ENCODE measurements around the gene AP3S2.
"Not testable (repeated sequence)": the region's sequence is repeated elsewhere in the genome, so short reads cannot be mapped to it uniquely, and the experiment has no call there.

The AP3S2 gene

DNA sequence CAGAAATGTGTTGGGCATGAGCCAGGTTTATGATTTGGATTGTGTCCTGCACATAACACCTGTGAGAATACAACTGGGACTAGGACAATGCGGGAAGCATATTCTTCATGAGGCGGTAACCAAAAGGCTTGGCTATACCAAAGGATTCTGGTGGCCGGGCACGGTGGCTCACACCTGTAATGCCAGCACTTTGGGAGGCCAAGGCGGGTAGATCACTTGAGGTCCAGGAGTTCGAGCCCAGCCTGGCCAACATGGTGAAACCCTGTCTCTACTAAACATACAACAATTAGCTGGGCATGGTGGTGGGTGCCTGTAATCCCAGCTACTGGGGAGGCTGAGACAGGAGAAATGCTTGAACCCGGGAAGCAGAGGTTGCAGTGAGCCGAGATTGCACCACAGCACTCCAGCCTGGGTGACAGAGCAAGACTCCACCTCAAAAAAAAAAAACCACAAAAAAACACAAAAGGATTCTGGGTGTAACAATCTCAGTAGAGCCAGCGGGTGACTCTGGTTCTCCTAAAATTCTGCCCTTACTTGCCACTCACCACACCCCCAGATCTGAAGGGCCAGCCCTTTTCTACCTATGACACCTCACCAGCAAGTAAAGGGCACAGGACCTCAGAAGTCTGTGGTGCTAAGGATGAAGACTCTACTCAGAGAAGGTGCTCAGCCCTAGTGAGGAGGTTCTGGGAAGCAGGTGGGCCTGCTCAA lies 59.2 kb downstream of the AP3S2 start:
- not testable (repeated sequence) for DNase-seq

DNA sequence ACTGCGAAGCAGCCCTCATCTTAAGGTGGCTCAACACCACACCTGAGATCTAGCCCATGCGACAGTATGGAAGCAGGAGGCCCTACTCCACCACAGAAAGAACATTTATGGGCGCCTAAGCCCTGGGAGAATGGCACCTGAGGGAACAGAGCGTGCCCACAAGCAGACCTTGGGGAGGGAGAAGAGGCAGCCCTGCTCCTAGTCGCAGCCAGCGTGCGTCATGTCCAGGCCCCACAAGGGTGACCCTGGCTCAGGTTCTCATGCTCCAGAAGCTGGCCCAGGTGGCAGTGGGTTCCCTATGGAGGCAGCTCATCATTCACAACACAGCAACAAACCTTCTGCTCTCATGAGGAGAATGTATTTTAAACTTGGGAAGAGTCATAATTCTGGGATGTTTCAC lies 59.8 kb downstream of the AP3S2 start:
- DNase-seq: no peak

- no peak for DNase-seq
Observed at GRCh38 chr15:89830639-89831038, 63.2 kb downstream of the AP3S2 start.

GRCh38 chr15:89829616-89830440 lies 64.0 kb downstream of the AP3S2 start:
- no peak for DNase-seq

GRCh38 chr15:89829161-89829560 lies 64.6 kb downstream of the AP3S2 start:
- DNase-seq: no peak

GRCh38 chr15:89828281-89829145 lies 65.3 kb downstream of the AP3S2 start:
- DNase-seq: no peak

DNA sequence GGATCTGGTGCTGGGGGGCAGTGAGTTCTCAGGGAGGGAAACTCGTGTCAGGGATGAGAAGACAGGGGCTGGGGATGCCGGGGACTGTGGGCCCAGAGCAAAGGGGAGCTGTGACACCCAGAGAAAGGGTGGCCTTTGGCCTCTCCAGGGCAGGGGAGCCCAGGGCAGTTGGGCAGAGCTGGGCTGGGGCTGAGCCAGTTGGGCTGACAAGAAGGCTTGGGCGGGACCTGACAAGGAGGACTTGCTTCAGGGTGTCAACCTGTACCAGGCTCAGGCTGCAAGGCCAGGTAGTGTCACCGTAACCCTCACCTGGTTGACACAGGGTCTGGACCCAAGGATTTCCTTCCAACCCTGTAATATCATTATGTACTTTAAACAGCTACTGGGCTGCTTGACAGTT lies 66.0 kb downstream of the AP3S2 start:
- no peak for DNase-seq

- DNase-seq: no peak
Observed at GRCh38 chr15:89826671-89827655, 66.8 kb downstream of the AP3S2 start.

DNA sequence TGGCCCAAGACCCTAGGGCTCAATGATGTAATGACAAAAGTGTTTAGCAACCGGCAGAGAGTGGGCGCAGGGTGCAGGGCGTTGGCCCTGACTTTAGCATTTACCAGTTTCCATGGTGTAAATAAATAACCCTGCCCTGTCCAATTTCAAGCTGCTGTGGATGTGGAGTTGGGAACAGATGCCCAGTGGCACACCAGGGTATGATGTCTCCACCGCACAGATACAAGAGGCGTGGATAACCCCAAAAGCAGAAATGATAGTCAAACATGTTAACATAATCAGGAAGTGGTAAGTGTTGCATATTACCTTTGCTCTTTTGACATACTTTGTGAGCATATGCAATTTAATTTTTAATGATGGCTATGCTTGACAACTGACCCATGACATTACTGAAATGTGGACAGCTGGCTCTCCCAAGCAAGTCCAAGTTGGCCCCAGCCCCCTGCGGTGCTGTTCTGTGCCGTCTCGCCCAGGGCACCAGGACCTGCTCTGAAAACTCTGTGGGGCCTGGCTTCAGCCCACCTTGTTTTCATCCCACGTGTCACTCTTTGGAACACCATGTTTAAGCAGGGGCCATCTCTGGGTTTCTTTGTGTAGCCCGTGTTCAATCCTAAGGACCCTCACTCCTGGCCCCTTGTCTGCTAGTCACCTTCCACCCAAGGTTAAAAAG lies 68.4 kb downstream of the AP3S2 start:
- no peak for DNase-seq

DNA sequence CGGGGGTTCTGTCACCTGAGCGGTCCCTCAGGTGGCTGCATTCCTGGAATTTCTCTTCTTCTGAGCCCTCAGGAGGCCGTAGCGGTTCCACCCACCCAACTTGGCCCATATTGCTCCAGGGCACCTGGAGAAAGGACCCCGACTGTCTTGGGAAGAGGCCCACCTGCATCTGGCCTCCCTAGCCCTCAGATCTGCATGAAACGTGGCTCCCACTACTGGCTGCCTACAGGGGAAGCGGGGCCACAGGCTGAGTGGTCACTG lies 69.3 kb downstream of the AP3S2 start:
- DNase-seq: no peak

- DNase-seq: no peak
Observed at GRCh38 chr15:89823836-89824606, 69.8 kb downstream of the AP3S2 start.

DNA sequence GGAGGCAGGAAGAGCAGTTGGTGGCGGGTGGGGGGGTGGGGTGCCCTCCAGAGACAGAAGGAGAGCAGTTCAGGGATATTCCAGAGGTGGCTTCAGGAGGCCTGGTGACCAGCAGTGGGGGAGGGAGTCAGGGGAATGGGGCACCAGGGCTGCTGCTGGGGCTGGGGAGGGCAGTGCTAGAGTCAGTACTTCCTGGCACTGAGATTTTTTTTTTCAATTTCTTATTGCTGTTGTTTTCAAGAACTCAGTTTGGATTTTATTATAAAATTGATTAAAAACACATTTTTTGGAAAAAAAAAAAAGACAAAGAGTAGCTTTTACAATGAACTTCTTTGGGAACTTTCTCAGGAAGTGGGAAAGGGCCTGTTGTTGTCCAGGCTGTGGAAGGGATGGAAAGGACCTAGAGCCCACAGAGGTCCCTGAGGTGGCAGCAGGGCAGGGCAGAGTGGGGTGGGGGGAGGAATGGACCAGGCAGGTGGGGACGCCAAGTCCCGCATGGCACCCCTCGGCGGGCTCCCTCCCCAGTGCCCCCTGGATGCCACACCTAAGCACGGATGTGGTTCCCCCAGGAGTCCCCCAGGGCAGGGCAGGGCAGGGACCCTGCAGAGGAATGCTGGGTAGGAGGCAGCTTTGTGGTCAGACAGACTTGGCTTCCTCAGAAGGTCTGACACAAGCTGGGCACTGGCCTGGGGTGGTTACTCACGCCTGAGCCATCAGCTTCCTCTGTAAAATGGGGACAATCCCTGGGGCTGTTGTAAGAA lies 70.7 kb downstream of the AP3S2 start:
- no peak for DNase-seq

DNA sequence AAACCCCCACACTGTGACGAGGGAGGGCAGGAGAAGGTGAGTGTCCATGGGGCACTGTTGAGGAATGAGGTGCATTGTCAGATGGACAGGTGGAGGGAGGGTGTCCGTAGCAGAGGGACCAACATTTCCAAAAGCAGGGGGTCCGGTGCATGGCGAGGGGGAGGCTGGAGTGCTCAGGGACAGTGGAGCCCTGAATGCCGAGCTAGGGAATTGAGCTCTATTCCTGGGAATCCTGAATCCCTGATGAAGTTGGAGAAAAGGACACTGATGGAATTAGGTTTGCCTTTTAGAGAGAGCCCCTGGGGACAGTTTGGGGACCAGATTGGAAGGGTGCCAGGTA lies 71.2 kb downstream of the AP3S2 start:
- DNase-seq: no peak

DNA sequence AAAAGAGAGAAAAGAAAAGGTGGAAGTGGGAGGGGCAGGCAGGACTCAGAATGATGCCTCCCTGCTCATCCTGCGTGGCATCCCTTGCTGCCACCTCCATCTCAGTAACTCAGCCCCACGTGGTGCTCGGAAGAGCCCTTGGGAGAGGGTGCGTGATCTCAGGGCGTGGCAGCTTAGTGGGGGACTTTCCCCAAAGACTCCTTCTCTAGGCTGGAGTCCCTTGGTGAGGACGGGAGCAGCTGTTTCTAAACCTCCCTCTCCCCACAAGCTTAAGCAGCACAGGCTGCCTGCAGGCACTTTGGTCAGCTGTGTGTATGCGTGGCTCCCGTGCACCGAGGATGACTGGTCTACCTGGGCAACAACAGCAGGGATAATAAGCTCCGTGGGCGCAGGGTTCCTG lies 71.8 kb downstream of the AP3S2 start:
- no peak for DNase-seq

- DNase-seq: no peak
Observed at GRCh38 chr15:89820666-89821611, 72.9 kb downstream of the AP3S2 start.

DNA sequence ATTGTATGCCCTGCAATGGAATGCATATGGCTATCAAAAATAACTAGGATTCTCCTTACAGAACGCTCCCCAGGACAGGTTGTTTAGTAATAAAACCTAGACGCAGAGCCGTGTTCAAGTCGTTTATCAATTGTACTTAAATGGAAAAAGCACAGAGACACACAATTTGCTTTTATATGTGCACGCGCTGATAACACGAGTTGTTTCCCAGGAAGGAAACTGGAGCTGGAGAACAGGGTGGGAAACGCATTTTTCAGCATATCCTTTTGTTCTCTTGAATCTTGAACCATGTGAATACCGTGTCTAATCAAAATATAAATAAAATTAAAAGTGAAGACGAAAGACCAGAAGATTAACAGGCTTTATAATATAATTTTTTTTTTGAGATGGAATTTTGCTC lies 75.5 kb downstream of the AP3S2 start:
- DNase-seq: no peak

DNA sequence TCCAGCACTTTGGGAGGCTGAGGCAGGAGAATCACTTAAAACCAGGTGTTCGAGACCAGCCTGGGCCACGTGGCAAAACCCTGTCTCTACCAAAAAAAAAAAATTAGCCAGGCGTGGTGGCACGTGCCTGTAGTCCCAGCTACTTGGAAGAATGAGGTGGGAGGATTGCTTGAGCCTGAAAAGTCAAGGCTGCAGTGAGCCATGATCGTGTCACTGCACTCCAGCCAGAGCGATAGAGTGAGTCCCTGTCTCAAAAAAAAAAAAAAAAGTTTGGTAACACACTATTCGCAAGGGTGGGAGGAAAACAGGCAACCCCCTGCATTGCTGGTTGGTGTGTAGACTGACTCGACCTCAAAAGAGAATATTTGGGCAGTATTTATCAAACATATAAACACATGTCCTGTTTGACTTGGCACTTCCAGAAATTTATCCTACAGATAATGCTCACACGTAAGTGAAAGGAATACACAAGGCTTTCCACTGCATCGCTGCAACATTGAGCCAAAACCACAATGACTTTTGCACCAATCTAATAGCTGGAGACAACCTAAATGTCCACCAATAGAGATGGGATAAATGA lies 76.0 kb downstream of the AP3S2 start:
- no peak for DNase-seq

GRCh38 chr15:89815769-89816168 lies 78.0 kb downstream of the AP3S2 start:
- no peak for DNase-seq

Measured in NCI-H1417 (cell line).